ENCODE data around the gene KIAA1328.

DNA sequence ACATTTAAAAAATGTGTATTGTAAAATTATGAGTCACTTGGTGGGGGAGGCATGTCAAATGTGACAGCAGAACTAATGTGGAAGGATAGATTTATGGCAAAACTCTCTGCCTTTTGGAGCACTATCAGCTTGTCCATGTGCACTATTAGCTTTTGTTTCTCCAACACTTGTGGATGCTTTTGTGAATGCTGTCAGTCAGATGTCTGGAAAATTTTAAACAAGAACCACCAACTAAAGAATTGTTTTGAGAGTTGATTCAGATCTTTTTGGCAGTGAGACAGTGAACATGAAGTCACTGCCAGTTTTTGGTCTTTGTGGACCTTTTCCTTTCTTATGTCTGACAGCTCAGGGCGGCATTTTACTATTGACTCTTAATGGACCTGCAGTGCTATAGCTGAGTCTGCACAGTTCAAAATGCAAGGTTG lies 72.4 kb downstream of the KIAA1328 start:
- TF ChIP-seq, protein P1, sequence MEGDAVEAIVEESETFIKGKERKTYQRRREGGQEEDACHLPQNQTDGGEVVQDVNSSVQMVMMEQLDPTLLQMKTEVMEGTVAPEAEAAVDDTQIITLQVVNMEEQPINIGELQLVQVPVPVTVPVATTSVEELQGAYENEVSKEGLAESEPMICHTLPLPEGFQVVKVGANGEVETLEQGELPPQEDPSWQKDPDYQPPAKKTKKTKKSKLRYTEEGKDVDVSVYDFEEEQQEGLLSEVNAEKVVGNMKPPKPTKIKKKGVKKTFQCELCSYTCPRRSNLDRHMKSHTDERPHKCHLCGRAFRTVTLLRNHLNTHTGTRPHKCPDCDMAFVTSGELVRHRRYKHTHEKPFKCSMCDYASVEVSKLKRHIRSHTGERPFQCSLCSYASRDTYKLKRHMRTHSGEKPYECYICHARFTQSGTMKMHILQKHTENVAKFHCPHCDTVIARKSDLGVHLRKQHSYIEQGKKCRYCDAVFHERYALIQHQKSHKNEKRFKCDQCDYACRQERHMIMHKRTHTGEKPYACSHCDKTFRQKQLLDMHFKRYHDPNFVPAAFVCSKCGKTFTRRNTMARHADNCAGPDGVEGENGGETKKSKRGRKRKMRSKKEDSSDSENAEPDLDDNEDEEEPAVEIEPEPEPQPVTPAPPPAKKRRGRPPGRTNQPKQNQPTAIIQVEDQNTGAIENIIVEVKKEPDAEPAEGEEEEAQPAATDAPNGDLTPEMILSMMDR (IDR thresholded peaks at IDR 0.05), result no peak
- TF ChIP-seq POLR2A (IDR thresholded peaks at IDR 0.05), result no peak

All from heart left ventricle (tissue), 13 donors.